Ovary (tissue), 9 donors: ENCODE results near the gene TTC29. TPM values are rescaled to one million over a fixed set of nuclear protein-coding genes. Genes with fewer than 3 reads are reported as not detected.

Experiments
- DNase-seq, 5 donors: peaks; one replicate each; pipeline ENCODE4 v3.0.0-alpha.2; 2019 to 2020
- H3K27ac ChIP-seq, 2 donors: fragments of 200-600 bp; one replicate each; pipeline versions ENCODE4 v1.5.1 to v1.8.0; 2019 to 2022
- H3K27me3 ChIP-seq: fragments of 200-600 bp; one replicate; pipeline ENCODE4 v1.8.0; 2022
- H3K36me3 ChIP-seq: fragments of 200-600 bp; sonication (generic); one replicate; pipeline ENCODE4 v1.5.1; 2019
- H3K4me1 ChIP-seq: one replicate; pipeline ENCODE4 v1.8.1; 2013; ENCODE audit warnings: mild to moderate bottlenecking, moderate library complexity; ENCODE audit not compliant: insufficient read depth
- H3K4me3 ChIP-seq: fragments of 200-600 bp; sonication (generic); one replicate; pipeline ENCODE4 v1.5.1; 2017
- H3K9me3 ChIP-seq, 2 donors: fragments of 200-600 bp in 1 of 2; sonication (generic) in 1 of 2; one replicate each; pipeline versions ENCODE4 v1.5.1 to v1.8.1; 2013 to 2019; ENCODE audit warnings: mild to moderate bottlenecking in 1 of 2, moderate library complexity in 1 of 2
- EP300 ChIP-seq: sonication (generic); formaldehyde crosslinking; IDR thresholded peaks from one replicate; pipeline ENCODE4 v1.6.1; 2017; ENCODE audit warnings: antibody characterized with exemption
- POLR2A ChIP-seq: fragments of 450-650 bp; IDR thresholded peaks from one replicate; pipeline ENCODE4 v1.6.1; 2017; ENCODE audit warnings: antibody characterized with exemption, mild to moderate bottlenecking, moderate library complexity
- WGBS, 3 donors: extraction: QIAGEN DNeasy Blood & Tissue Kit in 1 of 3; methylation state at CpG; one replicate each; pipeline versions ENCODE4 v1.1.5 to v1.1.7; 2013 to 2017; 5-methylcytosine and 5-hydroxymethylcytosine counted together
- intact Hi-C, 4 donors: fragments of 100-400 bp; cut with DNase I; formaldehyde crosslinking; loops; one replicate each; pipeline versions ENCODE4 v1.11.0 to v1.15.1; 2022 to 2023
- polyA plus RNA-seq, 2 donors: library from polyadenylated mRNA; stranded (reverse); fragments of 200-250 nt in 1 of 2; fragments of 350-450 nt in 1 of 2; fragmentation: Illumina TruSeq in 1 of 2; extraction: RNeasy Lipid Tissue Mini Kit (QIAGEN cat#74804) in 1 of 2; gene quantifications; one replicate each; pipeline ENCODE4 v1.2.3, GENCODE V29; 2013 to 2014
- total RNA-seq, 7 donors: library from RNA; depleted of rRNA in 2 of 7; stranded (reverse); fragments of >200 nt in 2 of 7; fragmentation: NEBNext Ultra II Directional in 3 of 7; extraction: Animal tissue kit (Norgen Biotek cat#: 25700) in 3 of 7; gene quantifications; one replicate each; pipeline versions ENCODE4 v1.1.0 to v1.2.4, GENCODE V29; 2016 to 2023
- TF ChIP-seq, protein P1 (sequence below), 3 donors: fragments of 450-650 bp in 2 of 3; fragments of 200-600 bp in 1 of 3; IDR thresholded peaks; one replicate each; pipeline versions ENCODE4 v1.5.1 to v1.8.0; 2016 to 2022; ENCODE audit warnings: antibody characterized with exemption in 3 of 3, mild to moderate bottlenecking in 1 of 3
- donor health status: DM: no; HTN: no; CAD: no; lungs with moderate emphysema.
- donor health status: DM: no; HTN: no; CAD: no.
- donor health status: Bipolar disorder and iron deficiency.
- donor health status: DM: yes; HTN: yes; CAD: no.
- donor health status: DM: no; HTN: no; CAD: no.
- donor health status: DM: yes; HTN: yes; CAD: no.

TTC29 gene
- total and polyA plus RNA-seq, 9 donors = 0.07 to 7.8 (median 0.67) TPM; not detected in 3

DNA sequence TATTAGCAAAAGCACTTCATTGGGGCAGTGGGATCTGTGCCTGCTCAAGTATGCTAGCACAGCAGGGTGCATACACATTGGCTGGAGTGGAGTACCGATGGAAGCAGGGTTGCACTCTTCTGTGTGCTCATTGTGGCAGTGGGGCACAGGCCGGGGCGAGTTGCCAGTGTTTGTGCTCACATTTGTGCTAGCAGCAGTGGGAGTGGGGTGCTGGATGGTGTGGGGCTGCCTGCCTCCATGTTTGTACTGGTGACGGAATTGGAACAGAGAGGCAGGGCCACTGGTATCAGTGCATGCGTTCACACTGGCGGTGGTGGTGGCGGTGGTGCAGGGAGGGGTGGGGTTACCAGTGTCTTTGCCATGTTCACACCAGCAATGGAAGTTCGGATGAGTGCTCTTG is 169.0 kb downstream of the TTC29 start:
- Histone ChIP-seq H3K4me1 (no peaks in the 10 kb centered on the region), H3K4me3 (no peak overlapping the region), H3K27ac (no peak overlapping the region), H3K36me3 (no peaks in the 10 kb centered on the region), H3K9me3 (no peaks in the 10 kb centered on the region), H3K27me3 (no peaks in the 10 kb centered on the region)
- TF ChIP-seq, protein P1, sequence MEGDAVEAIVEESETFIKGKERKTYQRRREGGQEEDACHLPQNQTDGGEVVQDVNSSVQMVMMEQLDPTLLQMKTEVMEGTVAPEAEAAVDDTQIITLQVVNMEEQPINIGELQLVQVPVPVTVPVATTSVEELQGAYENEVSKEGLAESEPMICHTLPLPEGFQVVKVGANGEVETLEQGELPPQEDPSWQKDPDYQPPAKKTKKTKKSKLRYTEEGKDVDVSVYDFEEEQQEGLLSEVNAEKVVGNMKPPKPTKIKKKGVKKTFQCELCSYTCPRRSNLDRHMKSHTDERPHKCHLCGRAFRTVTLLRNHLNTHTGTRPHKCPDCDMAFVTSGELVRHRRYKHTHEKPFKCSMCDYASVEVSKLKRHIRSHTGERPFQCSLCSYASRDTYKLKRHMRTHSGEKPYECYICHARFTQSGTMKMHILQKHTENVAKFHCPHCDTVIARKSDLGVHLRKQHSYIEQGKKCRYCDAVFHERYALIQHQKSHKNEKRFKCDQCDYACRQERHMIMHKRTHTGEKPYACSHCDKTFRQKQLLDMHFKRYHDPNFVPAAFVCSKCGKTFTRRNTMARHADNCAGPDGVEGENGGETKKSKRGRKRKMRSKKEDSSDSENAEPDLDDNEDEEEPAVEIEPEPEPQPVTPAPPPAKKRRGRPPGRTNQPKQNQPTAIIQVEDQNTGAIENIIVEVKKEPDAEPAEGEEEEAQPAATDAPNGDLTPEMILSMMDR (IDR thresholded peaks at IDR 0.05) = no peak
- TF ChIP-seq POLR2A (no peak), EP300 (no peak)
- peak in 2 of 5 donors; percentile 4 to 23 for DNase-seq
- intact Hi-C loops = no loop called here
- WGBS, 3 donors = 87 to 94% (median 91%) methylated on average over 8 of the region's 8 CpGs

GRCh38 chr4:146763560-146763959 is 182.1 kb downstream of the TTC29 start:
- TF ChIP-seq, protein P1 (IDR thresholded peaks at IDR 0.05) = no peak
- TF ChIP-seq EP300 (no peak), POLR2A (no peak)
- Histone ChIP-seq H3K27ac (no peak overlapping the region), H3K27me3 (no peaks in the 10 kb centered on the region), H3K4me3 (no peak overlapping the region), H3K9me3 (no peaks in the 10 kb centered on the region), H3K36me3 (no peaks in the 10 kb centered on the region), H3K4me1 (no peaks in the 10 kb centered on the region)
- intact Hi-C loops = no loop called here
- 83 to 84% (median 84%) methylated on average over 2 of the region's 2 CpGs for WGBS, 3 donors
- DNase-seq = no peak

DNA sequence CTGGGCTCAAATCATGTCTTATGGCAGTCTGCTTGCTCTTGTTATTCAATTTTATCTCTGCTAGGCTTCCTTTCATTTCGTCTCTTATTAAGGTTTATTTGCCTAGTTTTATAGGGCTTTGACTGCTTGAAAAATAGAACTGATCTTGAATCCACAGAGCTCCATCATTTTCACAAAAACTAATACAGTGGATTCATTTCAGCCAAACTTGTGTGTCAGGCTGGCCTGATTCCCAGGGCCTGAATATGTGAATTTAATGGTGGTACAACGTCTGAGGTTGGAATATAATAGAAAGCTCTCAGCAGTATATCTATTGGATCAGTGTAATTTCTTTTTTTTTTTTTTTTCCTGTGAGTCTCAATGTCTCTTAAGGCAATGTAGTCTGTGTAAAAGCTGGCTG is 183.6 kb downstream of the TTC29 start:
- H3K36me3 ChIP-seq = no peaks in the 10 kb centered on the region
- intact Hi-C loops = no loop called here
- 16 to 18% (median 17%) methylated on average over 2 of the region's 2 CpGs for whole genome bisulfite sequencing, 3 donors
- no peak overlapping the region for H3K4me3 ChIP-seq
- H3K27me3 ChIP-seq = no peaks in the 10 kb centered on the region
- H3K4me1 ChIP-seq = no peaks in the 10 kb centered on the region
- TF ChIP-seq EP300 = no peak
- TF ChIP-seq POLR2A = no peak
- TF ChIP-seq, protein P1 (IDR thresholded peaks at IDR 0.05) = no peak
- no peak overlapping the region for H3K27ac ChIP-seq
- H3K9me3 ChIP-seq = no peaks in the 10 kb centered on the region
- DNase-seq = no peak

DNA sequence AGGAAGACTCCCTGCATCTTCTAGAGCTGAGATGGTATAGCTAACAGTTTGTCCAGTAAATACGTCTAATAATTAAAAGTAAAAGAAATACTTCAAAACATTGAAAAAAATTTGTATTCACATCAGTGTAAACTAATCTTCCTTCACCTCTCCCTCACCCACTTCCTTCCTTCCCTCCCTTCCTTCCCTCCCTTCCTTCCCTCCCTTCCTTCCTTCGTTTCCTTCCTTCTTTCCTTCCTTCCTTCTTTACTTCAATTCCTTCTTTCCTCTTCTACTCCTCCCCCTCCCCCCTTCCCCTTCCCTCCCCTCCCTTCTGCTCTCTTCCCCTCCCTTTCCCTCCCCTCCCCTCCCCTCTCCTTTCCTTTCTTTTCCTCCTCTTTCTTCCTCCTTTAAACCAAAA is 203.2 kb downstream of the TTC29 start:
- Histone ChIP-seq H3K27me3 (no peaks in the 10 kb centered on the region), H3K4me3 (no peak overlapping the region), H3K9me3 (no peaks in the 10 kb centered on the region), H3K36me3 (no peaks in the 10 kb centered on the region), H3K27ac (no peak overlapping the region), H3K4me1 (no peaks in the 10 kb centered on the region)
- 56 to 69% (median 65%) methylated on average over 2 of the region's 2 CpGs for WGBS, 3 donors
- DNase-seq = no peak
- TF ChIP-seq EP300 (no peak), POLR2A (no peak)
- TF ChIP-seq, protein P1 (IDR thresholded peaks at IDR 0.05) = no peak
- intact Hi-C loops = no loop called here
